Colonic mucosa (tissue), 4 donors: ENCODE results near the gene ITGB5. TPM values are rescaled to one million over a fixed set of nuclear protein-coding genes. Genes with fewer than 3 reads are reported as not detected.

Experiments used
- DNase-seq: peaks from one replicate; pipeline ENCODE4 v3.0.0-alpha.2; 2020
- H3K27ac ChIP-seq: fragments of 200-600 bp; one replicate; pipeline ENCODE4 v1.8.0; 2021
- H3K27me3 ChIP-seq: fragments of 200-600 bp; one replicate; pipeline ENCODE4 v1.8.0; 2021
- H3K36me3 ChIP-seq: fragments of 200-600 bp; one replicate; pipeline ENCODE4 v1.8.0; 2021
- H3K4me1 ChIP-seq: fragments of 200-600 bp; one replicate; pipeline ENCODE4 v1.8.0; 2021; ENCODE audit warnings: mild to moderate bottlenecking
- H3K4me3 ChIP-seq: fragments of 200-600 bp; one replicate; pipeline ENCODE4 v1.8.0; 2021
- H3K9ac ChIP-seq, 2 donors: one replicate each; pipeline ENCODE4 v1.7.0; 2013; ENCODE audit warnings: control low read depth in 2 of 2, low read depth in 2 of 2, low read length in 2 of 2
- H3K9me3 ChIP-seq: fragments of 200-600 bp; one replicate; pipeline ENCODE4 v1.8.0; 2021
- CTCF ChIP-seq: fragments of 200-600 bp; IDR thresholded peaks from one replicate; pipeline ENCODE4 v1.8.0; 2022; ENCODE audit warnings: antibody characterized with exemption, mild to moderate bottlenecking
- intact Hi-C: fragments of 100-400 bp; cut with DNase I; formaldehyde crosslinking; loops from one replicate; pipeline ENCODE4 v1.14.1; 2022
- total RNA-seq, 2 donors: library from RNA; stranded (reverse); fragmentation: NEBNext Ultra II Directional in 1 of 2; extraction: Animal tissue kit (Norgen Biotek cat#: 25700) in 1 of 2; gene quantifications; one replicate each; pipeline ENCODE4 v1.2.1, GENCODE V29; 2021
- donor health status: healthy.
- donor health status: DM: no; HTN: no; CAD: no.
- donor health status: DM: no; HTN: no; CAD: no.

The ITGB5 gene
- total RNA-seq, 2 donors from 2014 or later: 74.4 to 74.8 TPM

- H3K9ac ChIP-seq: no peak overlapping the region
These were observed 106.8 kb downstream of the ITGB5 start for GRCh38 chr3:124780356-124780755.

GRCh38 chr3:124779751-124780191 is 107.4 kb downstream of the ITGB5 start:
- intact Hi-C loops: no loop called here
- TF ChIP-seq CTCF: no peak
- H3K27ac ChIP-seq: no peak overlapping the region
- peak overlapping the region in 1 of 2 donors; percentile 39 for H3K9ac ChIP-seq
- H3K4me3 ChIP-seq: no peak overlapping the region
- no peak for DNase-seq
- no peaks in the 10 kb centered on the region for H3K9me3 ChIP-seq
- no peaks in the 10 kb centered on the region for H3K36me3 ChIP-seq
- no peaks in the 10 kb centered on the region for H3K27me3 ChIP-seq
- H3K4me1 ChIP-seq: peaks cover 3% of the 10 kb centered on the region

More at GRCh38 chr3:124780356-124780755, 106.8 kb downstream of the ITGB5 start:
- H3K4me3 ChIP-seq: no peak overlapping the region
- no peak for DNase-seq
- H3K27ac ChIP-seq: no peak overlapping the region
- no peak for TF ChIP-seq CTCF
- H3K36me3 ChIP-seq: no peaks in the 10 kb centered on the region
- intact Hi-C loops: no loop called here
- H3K9me3 ChIP-seq: no peaks in the 10 kb centered on the region
- H3K4me1 ChIP-seq: peaks cover 3% of the 10 kb centered on the region
- H3K27me3 ChIP-seq: no peaks in the 10 kb centered on the region

- Histone ChIP-seq H3K4me3 (no peak overlapping the region), H3K4me1 (peaks cover 3% of the 10 kb centered on the region), H3K9me3 (no peaks in the 10 kb centered on the region), H3K36me3 (no peaks in the 10 kb centered on the region), H3K27ac (no peak overlapping the region), H3K27me3 (no peaks in the 10 kb centered on the region), H3K9ac (no peak overlapping the region)
- no peak for DNase-seq
- intact Hi-C loops: no loop called here
- no peak for TF ChIP-seq CTCF
These were observed 108.0 kb downstream of the ITGB5 start for GRCh38 chr3:124779116-124779515.

GRCh38 chr3:124777762-124778470 is 109.2 kb downstream of the ITGB5 start:
- peaks cover 3% of the 10 kb centered on the region for H3K4me1 ChIP-seq
- no peak overlapping the region for H3K9ac ChIP-seq
- H3K9me3 ChIP-seq: no peaks in the 10 kb centered on the region
- no peak for TF ChIP-seq CTCF
- no peak overlapping the region for H3K27ac ChIP-seq
- H3K4me3 ChIP-seq: no peak overlapping the region
- intact Hi-C loops: no loop called here
- H3K36me3 ChIP-seq: no peaks in the 10 kb centered on the region
- DNase-seq: no peak
- H3K27me3 ChIP-seq: no peaks in the 10 kb centered on the region

- Histone ChIP-seq H3K4me1 (peaks cover 3% of the 10 kb centered on the region), H3K27me3 (no peaks in the 10 kb centered on the region), H3K9me3 (no peaks in the 10 kb centered on the region), H3K36me3 (no peaks in the 10 kb centered on the region), H3K4me3 (no peak overlapping the region), H3K27ac (no peak overlapping the region), H3K9ac (no peak overlapping the region)
- intact Hi-C loops: no loop called here
- no peak for DNase-seq
- TF ChIP-seq CTCF: no peak
These were observed 110.3 kb downstream of the ITGB5 start for GRCh38 chr3:124776856-124777255.
